ENCODE measurements around the gene BTBD6. TPM values are rescaled to one million over a fixed set of nuclear protein-coding genes. Genes with fewer than 3 reads are reported as not detected.
A peak's percentile ranks its signal among the peaks of the same experiment; 100 is the strongest.

The BTBD6 gene
- total and polyA plus RNA-seq, 2 of the 8 experiments (the other 6 are each of a cell fraction or from before 2014, with no cell fraction given): 10.1 to 10.2 TPM

DNA sequence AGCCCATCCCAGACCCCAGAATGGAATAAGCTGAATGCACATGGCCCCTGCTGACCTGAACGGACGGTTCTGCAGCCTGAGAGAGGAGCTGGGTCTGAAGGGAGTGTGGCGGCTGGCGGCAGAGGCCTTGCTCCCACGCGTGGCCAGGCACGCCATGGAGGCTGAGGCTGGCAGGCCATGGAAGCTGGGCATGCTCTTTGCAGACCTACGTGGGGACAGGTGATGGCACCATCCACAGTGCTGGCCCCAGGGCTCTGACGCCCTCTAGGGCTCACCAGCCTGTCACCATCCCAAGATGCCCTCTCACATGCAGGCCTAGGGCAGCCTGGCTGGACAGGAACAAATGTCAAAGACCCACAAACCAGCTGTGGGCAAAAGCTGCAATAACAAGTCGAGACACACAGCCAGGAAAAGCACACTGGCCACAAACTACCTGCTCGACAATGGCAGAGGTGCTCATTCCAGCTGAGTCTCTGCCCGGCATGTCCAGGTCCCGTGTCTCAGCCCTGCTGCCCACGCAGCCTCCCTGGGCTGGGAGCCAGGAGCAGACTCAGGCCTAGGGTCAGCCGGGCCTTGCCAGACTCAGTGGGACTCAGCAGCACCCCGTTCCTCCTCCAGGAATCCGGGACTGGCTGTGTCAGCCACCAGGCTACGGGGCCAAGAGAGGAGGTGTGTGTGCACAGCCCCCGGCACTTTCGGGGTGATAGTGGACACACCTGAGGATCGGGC, 19.7 kb downstream of the BTBD6 start:
- Histone ChIP-seq H3K14ac (ENCODE audit: insufficient read length) (no peak overlapping the region), H3K36me3 (ENCODE audit: control insufficient read depth in 2 of 4, insufficient read depth in 4 of 4, low read length in 3 of 4) (no peaks in the 10 kb centered on the region; a peak in 1 of 8 replicates), H3K4me3 (ENCODE audit: extremely low read depth in 1 of 4, insufficient read depth in 2 of 4, low read depth in 3 of 4, low read length in 4 of 4) (no peak overlapping the region), H3K23ac (ENCODE audit: insufficient read length) (no peak overlapping the region), H3K4me2 (ENCODE audit: insufficient read depth in 1 of 2, low read depth in 2 of 2, low read length in 2 of 2) (no peak overlapping the region), H3K23me2 (ENCODE audit: low read depth, low read length) (no peaks in the 10 kb centered on the region), H3K27ac (ENCODE audit: low read depth, low read length) (no peak overlapping the region), H3K27me3 (replicated peaks in 1 of 4; ENCODE audit: control insufficient read depth in 3 of 4, extremely low read depth in 1 of 4, insufficient read depth in 3 of 4, low read length in 3 of 4) (no peaks in the 10 kb centered on the region), H3K9ac (replicated peaks in 1 of 4; ENCODE audit: extremely low read depth in 1 of 4, low read depth in 3 of 4, low read length in 3 of 4) (no peak overlapping the region), H4K91ac (replicated peaks; ENCODE audit: insufficient read length, low read length) (no peak overlapping the region), H3K4ac (replicated peaks; ENCODE audit: insufficient read length, low read depth, low read length) (no peak overlapping the region), H4K20me1 (replicated peaks in 1 of 2; ENCODE audit: control insufficient read depth in 1 of 2, insufficient read depth in 2 of 2, low read length in 2 of 2) (peaks cover 4 to 5% of the 10 kb centered on the region in 2 experiments), H4K5ac (ENCODE audit: insufficient read length, low read depth, low read length) (no peak overlapping the region), H2BK120ac (replicated peaks; ENCODE audit: low read depth, low read length) (no peak overlapping the region), H2BK15ac (ENCODE audit: low read length) (no peak overlapping the region), H2BK20ac (ENCODE audit: low read length) (no peak overlapping the region), H2BK12ac (ENCODE audit: low read depth, low read length) (no peak overlapping the region), H3K18ac (ENCODE audit: extremely low read depth, low read length) (no peak overlapping the region), H3K4me1 (replicated peaks in 1 of 4; ENCODE audit: control insufficient read depth in 3 of 4, insufficient read depth in 4 of 4, low read length in 3 of 4) (no peaks in the 10 kb centered on the region), H2AK5ac (ENCODE audit: low read depth, low read length) (no peak overlapping the region), H3K79me1 (ENCODE audit: low read depth, low read length) (no peaks in the 10 kb centered on the region), H3K79me2 (ENCODE audit: control insufficient read depth in 1 of 2, insufficient read depth in 2 of 2, low read length in 2 of 2) (no peaks in the 10 kb centered on the region), H3K9me3 (ENCODE audit: insufficient read depth in 2 of 2, low read depth in 1 of 2, low read length in 1 of 2) (no peaks in the 10 kb centered on the region), H3K56ac (replicated peaks; ENCODE audit: insufficient read length, low read depth, low read length) (no peak overlapping the region), H4K8ac (ENCODE audit: extremely low read depth, insufficient read depth, low read length) (no peak overlapping the region), H2AFZ (ENCODE audit: low read length) (no peak overlapping the region), H2BK5ac (ENCODE audit: low read depth, low read length) (0 out of 2 replicates have a peak overlapping the region, but pooled peaks have one; percentile 28)
- TF ChIP-seq PHF8 (conservative IDR thresholded peaks at IDR 0.05; ENCODE audit: low read depth, low read length) (no peak), RAD21 (IDR thresholded peaks at IDR 0.05 in 1 of 2, conservative IDR thresholded peaks at IDR 0.05 in 1 of 2; ENCODE audit: low read depth in 2 of 2, low read length in 2 of 2) (peak; percentile 42 to 55), BRCA1 (IDR thresholded peaks at IDR 0.05; ENCODE audit: low read depth, low read length) (no peak), CBX8 (IDR thresholded peaks at IDR 0.05; ENCODE audit: borderline replicate concordance, low read depth, low read length) (no peak), CTCF (IDR thresholded peaks at IDR 0.05; ENCODE audit: control extremely low read depth in 1 of 3, insufficient read depth in 1 of 3, low read depth in 1 of 3, low read length in 3 of 3) (peak; percentile 44 to 58 (median 47))
- ChIA-PET CTCF (ENCODE audit: partially characterized antibody) (interaction anchor here (0.7 to 2.1 kb wide), 11 partner anchors 9 to 83 kb away, joined by 3 to 9 read pairs (median 3); no protein-coding TSS in a partner anchor), POLR2A (ENCODE audit: partially characterized antibody) (no interaction called here)
- 89% methylated on average over 21 of the region's 21 CpGs; no CpG with 5 or more reads in 1 of the 2 experiments for WGBS, 2 experiments (ENCODE audit: extremely low coverage in 1 of 2, insufficient coverage in 1 of 2, insufficient read length in 1 of 2, insufficient replicate concordance in 2 of 2, low coverage in 1 of 2, low lambda C conversion rate in 2 of 2, missing lambda C conversion rate in 1 of 2)
- FAIRE-seq: no peak
- DNase-seq (ENCODE audit: low read depth in 1 of 2, low spot score in 2 of 2): no peak

Measured in H1 (cell line).